HFFc6 (cell line): ENCODE measurements around the gene BICD2. TPM values are rescaled to one million over a fixed set of nuclear protein-coding genes. Genes with fewer than 3 reads are reported as not detected.

Source experiments
- DNase-seq: peaks from one replicate; pipeline ENCODE4 v3.0.0-alpha.2; 2018
- H3K27ac Mint-ChIP-seq: 2 replicates; pipeline ENCODE4 v1.8.0; 2020; ENCODE audit warnings: mild to moderate bottlenecking, mixed read lengths
- H3K27me3 Mint-ChIP-seq: 2 replicates; pipeline ENCODE4 v1.8.0; 2021; ENCODE audit warnings: mild to moderate bottlenecking, moderate library complexity, mixed read lengths; ENCODE audit not compliant: insufficient read depth
- H3K36me3 Mint-ChIP-seq: 2 replicates; pipeline ENCODE4 v1.8.0; 2021; ENCODE audit warnings: low read depth, mixed read lengths
- H3K4me1 Mint-ChIP-seq: 2 replicates; pipeline ENCODE4 v1.8.0; 2020; ENCODE audit warnings: low read depth, mixed read lengths
- H3K4me3 Mint-ChIP-seq: 2 replicates; pipeline ENCODE4 v1.8.0; 2020; ENCODE audit warnings: mild to moderate bottlenecking, moderate library complexity, mixed read lengths
- H3K9me3 Mint-ChIP-seq: 2 replicates; pipeline ENCODE4 v1.8.0; 2020; ENCODE audit warnings: mild to moderate bottlenecking, mixed read lengths
- total RNA-seq, 6 experiments: library from RNA; stranded (reverse); fragmentation: NEBNext Ultra II Directional; extraction: Animal tissue kit (Norgen Biotek cat#: 25700); gene quantifications; 2 replicates in 1 of 6; 3 replicates in 5 of 6; pipeline ENCODE4 v1.2.3, GENCODE V29; 2021
- TF ChIP-seq, protein P1 (sequence below): fragments of 200-600 bp; sonication (generic); IDR thresholded peaks from 2 replicates; pipeline ENCODE4 v1.5.0; 2021; ENCODE audit warnings: antibody characterized with exemption, mild to moderate bottlenecking

Gene BICD2
- total RNA-seq, 6 experiments from 2014 or later: 32.4 to 38.6 (median 36.1) TPM

DNA sequence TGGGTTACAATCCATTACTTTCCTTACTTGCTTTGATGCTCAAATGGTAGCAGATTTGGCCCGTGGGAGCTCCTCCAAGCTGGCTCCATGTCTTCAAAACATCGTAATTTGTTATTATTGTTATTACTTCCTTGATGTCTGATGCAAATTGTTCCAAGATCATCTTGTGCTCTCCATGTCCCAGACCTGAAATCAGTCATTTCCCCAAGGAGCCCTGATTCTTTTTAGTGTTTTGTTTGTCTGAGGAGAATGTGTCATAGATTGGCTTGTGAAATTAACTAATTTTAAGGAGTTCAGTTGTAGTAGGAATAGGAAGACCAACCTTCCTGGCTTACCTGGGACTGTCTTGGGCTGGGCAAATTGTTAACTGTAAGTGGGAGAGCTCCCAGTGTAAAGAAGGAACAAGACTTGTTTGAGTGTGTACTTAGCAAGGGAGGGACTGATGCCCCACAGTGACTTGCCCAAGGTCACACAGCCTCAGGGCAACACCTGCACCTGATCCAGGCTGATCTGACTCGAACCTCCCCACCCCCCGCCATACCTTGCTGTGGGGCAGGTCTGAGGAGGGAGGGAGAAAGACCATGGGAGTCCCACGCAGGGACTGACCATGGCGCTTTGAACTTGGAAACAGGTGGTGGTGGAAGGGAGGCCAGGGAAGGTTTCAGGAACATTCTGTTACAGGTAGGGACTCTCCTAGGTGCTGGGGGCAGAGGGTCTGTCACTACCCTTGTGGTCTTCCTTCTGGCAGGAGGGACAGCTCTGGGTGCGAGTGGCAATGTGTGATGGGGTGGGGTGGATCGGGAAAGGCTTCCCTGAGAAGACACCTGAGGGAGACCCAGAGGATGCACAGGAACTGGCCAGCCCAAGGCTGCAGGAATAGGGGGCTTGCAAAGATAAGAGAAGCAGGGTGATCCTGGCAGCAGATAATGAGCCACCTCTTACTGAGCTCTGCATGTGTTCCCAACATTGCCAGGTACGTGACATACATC lies 2.7 kb upstream of the BICD2 start:
- TF ChIP-seq, protein P1, sequence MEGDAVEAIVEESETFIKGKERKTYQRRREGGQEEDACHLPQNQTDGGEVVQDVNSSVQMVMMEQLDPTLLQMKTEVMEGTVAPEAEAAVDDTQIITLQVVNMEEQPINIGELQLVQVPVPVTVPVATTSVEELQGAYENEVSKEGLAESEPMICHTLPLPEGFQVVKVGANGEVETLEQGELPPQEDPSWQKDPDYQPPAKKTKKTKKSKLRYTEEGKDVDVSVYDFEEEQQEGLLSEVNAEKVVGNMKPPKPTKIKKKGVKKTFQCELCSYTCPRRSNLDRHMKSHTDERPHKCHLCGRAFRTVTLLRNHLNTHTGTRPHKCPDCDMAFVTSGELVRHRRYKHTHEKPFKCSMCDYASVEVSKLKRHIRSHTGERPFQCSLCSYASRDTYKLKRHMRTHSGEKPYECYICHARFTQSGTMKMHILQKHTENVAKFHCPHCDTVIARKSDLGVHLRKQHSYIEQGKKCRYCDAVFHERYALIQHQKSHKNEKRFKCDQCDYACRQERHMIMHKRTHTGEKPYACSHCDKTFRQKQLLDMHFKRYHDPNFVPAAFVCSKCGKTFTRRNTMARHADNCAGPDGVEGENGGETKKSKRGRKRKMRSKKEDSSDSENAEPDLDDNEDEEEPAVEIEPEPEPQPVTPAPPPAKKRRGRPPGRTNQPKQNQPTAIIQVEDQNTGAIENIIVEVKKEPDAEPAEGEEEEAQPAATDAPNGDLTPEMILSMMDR: no peak
- H3K36me3 Mint-ChIP-seq: no peaks in the 10 kb centered on the region
- no peak overlapping the region for H3K4me3 Mint-ChIP-seq
- no peak for DNase-seq
- H3K27me3 Mint-ChIP-seq: peaks cover 1% of the 10 kb centered on the region
- H3K27ac Mint-ChIP-seq: no peak overlapping the region
- no peaks in the 10 kb centered on the region for H3K9me3 Mint-ChIP-seq
- H3K4me1 Mint-ChIP-seq: peaks cover 20% of the 10 kb centered on the region

DNA sequence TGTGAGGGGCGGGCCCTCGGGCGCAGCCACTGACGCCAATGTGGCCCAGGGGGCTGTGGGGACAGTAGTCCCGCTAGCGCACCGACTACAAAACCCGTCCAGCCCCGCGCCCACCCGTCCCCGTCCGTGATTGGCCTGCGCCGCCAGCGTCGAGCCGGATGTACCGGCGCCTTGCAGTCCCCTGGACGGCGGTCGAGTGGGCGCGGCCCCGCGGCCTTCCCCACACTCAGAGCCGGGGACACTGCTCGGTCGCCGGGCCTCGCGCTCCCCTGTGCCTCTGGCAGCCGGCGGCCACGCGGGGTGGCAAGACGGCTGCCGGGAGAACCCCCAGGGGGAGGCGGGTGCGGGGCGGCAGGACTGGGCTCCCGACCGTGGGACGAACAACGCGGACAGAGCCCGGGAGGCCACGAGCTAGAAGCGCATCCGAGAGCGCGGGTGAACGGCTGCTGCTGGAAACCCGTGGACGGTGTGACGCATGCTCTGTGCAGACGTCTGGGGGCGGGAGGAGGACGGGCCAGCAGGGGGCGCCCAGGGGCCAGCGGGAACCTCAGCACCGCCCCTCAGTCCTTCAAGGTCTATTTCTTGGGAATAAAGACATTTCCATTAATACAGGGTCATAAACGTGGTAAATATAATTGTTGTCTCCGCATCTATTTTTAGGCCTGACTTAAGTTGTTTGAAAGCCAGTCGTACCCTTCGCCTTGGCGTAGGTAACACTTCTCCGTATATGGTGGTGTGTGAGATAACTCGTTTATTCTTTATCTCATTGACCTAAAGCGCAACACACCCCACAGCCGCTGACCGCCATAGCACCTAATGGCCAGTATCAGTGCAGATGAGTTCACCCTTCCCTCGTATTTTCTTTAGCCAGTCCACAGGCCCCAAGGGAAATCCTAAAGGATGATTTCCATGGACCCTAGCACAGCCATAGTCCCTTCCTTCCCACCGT lies 629 bp upstream of the BICD2 start:
- Mint-ChIP-seq H3K4me1 (peaks cover 40% of the 10 kb centered on the region), H3K27me3 (no peaks in the 10 kb centered on the region; the same call in none of the 2 replicates), H3K27ac (peak overlapping the region; percentile 93), H3K4me3 (peak overlapping the region; percentile 95), H3K36me3 (no peaks in the 10 kb centered on the region), H3K9me3 (no peaks in the 10 kb centered on the region)
- TF ChIP-seq, protein P1: peak; percentile 99
- peak; percentile 94 for DNase-seq

DNA sequence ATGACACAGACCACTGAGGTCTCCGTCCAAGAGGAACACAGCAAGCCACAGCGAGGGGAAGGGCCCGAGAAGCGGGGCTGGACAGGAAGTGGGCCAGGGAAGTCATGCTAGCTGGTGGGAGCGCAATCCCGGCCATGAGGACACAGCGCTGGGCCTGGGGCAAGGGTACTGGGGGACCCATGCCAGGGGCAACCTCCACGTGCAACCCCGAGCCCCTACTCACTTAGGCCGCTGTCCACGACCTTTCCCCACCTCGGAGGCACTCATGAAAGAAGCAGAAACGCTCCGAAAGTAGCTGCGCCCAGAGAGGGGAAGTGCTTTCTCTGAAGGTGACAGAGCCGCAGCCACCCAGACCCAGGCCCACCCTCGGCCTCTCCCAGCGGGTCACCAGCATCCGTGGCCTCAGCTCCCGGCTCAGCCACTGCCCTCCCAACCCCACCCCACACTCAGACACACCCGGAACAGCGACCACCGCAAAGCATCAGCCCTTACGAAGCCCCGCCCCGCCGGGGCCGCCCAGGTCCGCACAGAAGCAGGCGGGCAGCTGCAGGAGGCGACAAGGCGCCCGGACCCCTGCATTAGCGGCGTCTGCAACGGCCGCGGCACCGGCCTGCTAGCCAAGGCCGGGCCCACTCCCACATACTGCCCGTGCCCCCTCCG lies 782 bp downstream of the BICD2 start:
- H3K27me3 Mint-ChIP-seq: no peaks in the 10 kb centered on the region; the same call in none of the 2 replicates
- TF ChIP-seq, protein P1: no peak
- peaks cover 41% of the 10 kb centered on the region for H3K4me1 Mint-ChIP-seq
- peak overlapping the region; percentile 64 for H3K27ac Mint-ChIP-seq
- H3K36me3 Mint-ChIP-seq: no peaks in the 10 kb centered on the region
- H3K4me3 Mint-ChIP-seq: peak overlapping the region; percentile 95
- H3K9me3 Mint-ChIP-seq: no peaks in the 10 kb centered on the region
- DNase-seq: no peak

DNA sequence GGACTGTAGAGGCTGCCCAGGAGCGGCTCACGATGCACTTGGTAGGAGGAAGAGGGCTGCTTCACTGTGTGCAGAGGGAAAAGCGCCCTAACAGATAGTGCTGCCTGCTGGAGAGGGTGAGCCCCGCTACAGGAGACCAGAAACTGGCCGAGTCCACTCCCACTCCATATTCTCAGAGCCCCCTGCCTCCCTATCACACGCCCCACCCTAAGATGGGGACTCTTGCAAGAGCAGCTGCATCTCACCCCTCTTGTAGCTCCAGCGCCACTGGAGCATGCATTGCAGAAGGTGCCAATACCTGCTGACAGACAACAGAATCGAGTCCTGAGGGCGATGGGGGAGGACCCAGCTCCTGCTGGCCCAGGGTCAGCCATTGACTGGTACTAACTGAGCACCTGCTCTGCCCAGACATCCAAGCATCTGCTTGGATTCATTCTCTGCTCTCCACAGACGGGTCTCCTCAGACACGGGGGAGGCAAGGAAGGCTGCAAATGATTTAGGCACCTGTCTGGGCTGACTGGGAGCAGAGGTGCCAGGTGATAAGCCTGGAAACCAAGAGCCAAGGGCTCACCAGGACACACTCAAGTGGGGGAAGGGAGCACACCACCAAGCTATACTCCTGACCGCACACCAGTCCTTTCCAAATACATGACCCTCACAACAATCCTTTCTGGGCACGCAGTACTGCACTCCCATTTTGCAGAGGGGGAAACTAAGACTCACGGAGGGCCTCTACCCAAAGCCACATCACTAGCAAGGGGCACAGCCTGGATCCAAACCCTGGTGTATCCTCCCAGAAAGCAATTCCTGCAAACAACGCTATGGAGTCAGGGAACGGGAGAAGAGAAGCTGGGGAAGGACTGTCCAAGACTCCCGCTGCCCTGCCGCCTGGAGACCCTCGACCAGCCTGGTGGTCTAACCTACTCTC lies 1.6 kb downstream of the BICD2 start:
- H3K27me3 Mint-ChIP-seq: no peaks in the 10 kb centered on the region; the same call in none of the 2 replicates
- no peaks in the 10 kb centered on the region for H3K36me3 Mint-ChIP-seq
- no peak for DNase-seq
- peak overlapping the region; percentile 64 for H3K27ac Mint-ChIP-seq
- no peaks in the 10 kb centered on the region for H3K9me3 Mint-ChIP-seq
- H3K4me1 Mint-ChIP-seq: peaks cover 41% of the 10 kb centered on the region
- TF ChIP-seq, protein P1: no peak
- H3K4me3 Mint-ChIP-seq: peak overlapping the region; percentile 95
